Keratinocyte (primary cell): ENCODE measurements around the gene KLF7. TPM values are rescaled to one million over a fixed set of nuclear protein-coding genes. Genes with fewer than 3 reads are reported as not detected.

Experiments used
- DNase-seq: peaks from one replicate; pipeline ENCODE4 v3.0.0-alpha.2; 2011; ENCODE audit warnings: low read depth, missing footprints, low spot score
- FAIRE-seq: peaks from 2 replicates; lab custom pipeline; 2011; peaks lifted over from hg19 to GRCh38; lab: Jason Lieb, UNC
- H2AFZ ChIP-seq: 2 replicates; pipeline ENCODE4 v1.6.0; 2012; ENCODE audit warnings: low read length, control low read depth, inconsistent platforms; ENCODE audit not compliant: control insufficient read depth
- H3K27ac ChIP-seq: 2 replicates; pipeline ENCODE4 v1.5.1; 2011; ENCODE audit warnings: low read length; ENCODE audit not compliant: control insufficient read depth, insufficient read depth
- H3K27me3 ChIP-seq: 3 replicates; pipeline ENCODE4 v1.6.0; 2011; ENCODE audit warnings: low read length; ENCODE audit not compliant: control insufficient read depth, insufficient read depth; ENCODE audit errors: extremely low read depth
- H3K36me3 ChIP-seq, 2 experiments: 2 replicates in 1 of 2; 3 replicates in 1 of 2; pipeline ENCODE4 v1.5.1; 2011; ENCODE audit warnings: low read length in 2 of 2, mild to moderate bottlenecking in 1 of 2; ENCODE audit not compliant: control insufficient read depth in 2 of 2, insufficient read depth in 2 of 2; ENCODE audit errors: extremely low read depth in 1 of 2
- H3K4me1 ChIP-seq: 3 replicates; pipeline ENCODE4 v1.5.1; 2011; ENCODE audit warnings: low read length; ENCODE audit not compliant: control insufficient read depth, insufficient read depth; ENCODE audit errors: extremely low read depth
- H3K4me2 ChIP-seq: 3 replicates; pipeline ENCODE4 v1.6.0; 2011; ENCODE audit warnings: low read depth, low read length; ENCODE audit not compliant: control insufficient read depth, insufficient read depth; ENCODE audit errors: extremely low read depth
- H3K4me3 ChIP-seq, 3 experiments: fragments of 200-600 bp in 1 of 3; sonication (generic) in 1 of 3; 2 replicates in 2 of 3; 3 replicates in 1 of 3; pipeline ENCODE4 v1.5.1; 2011 to 2016; ENCODE audit warnings: low read length in 3 of 3, mild to moderate bottlenecking in 3 of 3, control low read depth in 2 of 3, inconsistent platforms in 1 of 3, low read depth in 1 of 3, mixed read lengths in 1 of 3, mixed run types in 1 of 3, moderate library complexity in 1 of 3; ENCODE audit not compliant: control insufficient read depth in 2 of 3, insufficient read depth in 2 of 3; ENCODE audit errors: extremely low read depth in 1 of 3
- H3K79me2 ChIP-seq: 2 replicates; pipeline ENCODE4 v1.6.0; 2012; ENCODE audit warnings: low read length; ENCODE audit not compliant: control insufficient read depth, insufficient read depth
- H3K9ac ChIP-seq: 3 replicates; pipeline ENCODE4 v1.6.0; 2011; ENCODE audit warnings: low read length; ENCODE audit not compliant: control insufficient read depth, insufficient read depth; ENCODE audit errors: extremely low read depth
- H3K9me1 ChIP-seq: 3 replicates; pipeline ENCODE4 v1.6.0; 2011; ENCODE audit warnings: low read length; ENCODE audit not compliant: control insufficient read depth, insufficient read depth; ENCODE audit errors: extremely low read depth
- H3K9me3 ChIP-seq: 2 replicates; pipeline ENCODE4 v1.5.1; 2012; ENCODE audit warnings: low read depth, low read length; ENCODE audit not compliant: control insufficient read depth
- H4K20me1 ChIP-seq: 3 replicates; pipeline ENCODE4 v1.6.0; 2011; ENCODE audit warnings: low read length; ENCODE audit not compliant: control insufficient read depth, insufficient read depth; ENCODE audit errors: extremely low read depth
- CTCF ChIP-seq, 3 experiments: IDR thresholded peaks in 1 of 3; conservative IDR thresholded peaks in 1 of 3; optimal IDR thresholded peaks in 1 of 3; 2 replicates in 2 of 3; 3 replicates in 1 of 3; pipeline versions ENCODE3 to v1.5.1; 2011; ENCODE audit warnings: low read length in 3 of 3, mild to moderate bottlenecking in 3 of 3, moderate library complexity in 2 of 3, control low read depth in 1 of 3, inconsistent platforms in 1 of 3; ENCODE audit not compliant: insufficient read depth in 2 of 3; ENCODE audit errors: extremely low read depth in 1 of 3
- EZH2 ChIP-seq: IDR thresholded peaks from one replicate; pipeline ENCODE4 v1.6.1; 2012; ENCODE audit warnings: inconsistent platforms, mild to moderate bottlenecking, low read length, moderate library complexity
- dilution Hi-C: fragments of 300-500 bp; cut with MboI; formaldehyde crosslinking; loops from one replicate; pipeline ENCODE4 v1.7.0; 2020; ENCODE audit warnings: low sequenced_read_pairs; ENCODE audit not compliant: extremely low pct_ligation_motif_present
- polyA plus RNA-seq, 5 experiments: library from polyadenylated mRNA; depleted of rRNA in 3 of 5; stranded (reverse) in 3 of 5; stranded (forward) in 1 of 5; unstranded in 1 of 5; fragments of >200 nt; gene quantifications; 1 replicate in 1 of 5; 2 replicates in 3 of 5; 3 replicates in 1 of 5; pipeline versions ENCODE4 v1.2.1 to v1.2.3, GENCODE V29; 2011 to 2012; ENCODE audit warnings: missing spikeins in 2 of 5, low read depth in 1 of 5, low replicate concordance in 1 of 5

The KLF7 gene
- polyA plus RNA-seq, 1 donor (not counting 4 experiments of a cell fraction or from before 2014, with no cell fraction given) = 44.7 TPM

DNA sequence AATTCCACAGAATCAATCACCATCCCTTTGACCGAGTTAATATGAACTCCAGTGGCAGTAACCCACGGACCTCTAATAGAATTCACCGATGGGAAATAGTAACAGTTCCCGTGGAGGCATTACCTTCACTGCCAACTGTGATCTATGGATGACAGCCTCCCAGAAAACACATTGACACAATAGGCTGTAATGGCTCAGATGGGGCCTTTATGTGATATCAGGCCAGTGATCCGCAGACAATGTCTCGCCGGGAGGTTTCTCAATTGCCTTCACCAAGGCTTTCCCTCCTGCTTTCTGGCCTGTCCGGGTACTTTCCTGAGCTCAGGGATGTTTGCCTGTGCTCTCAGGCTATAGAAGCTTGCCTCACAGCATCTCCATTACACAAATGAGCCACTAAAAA, 34.4 kb upstream of the KLF7 start:
- no peak overlapping the region for H3K4me2 ChIP-seq

GRCh38 chr2:207194028-207194427, 28.3 kb upstream of the KLF7 start:
- Histone ChIP-seq H3K36me3 (no peaks in the 10 kb centered on the region), H3K4me3 (no peak overlapping the region), H3K9me1 (no peaks in the 10 kb centered on the region), H3K4me1 (no peaks in the 10 kb centered on the region), H2AFZ (no peak overlapping the region), H3K79me2 (no peaks in the 10 kb centered on the region), H3K9me3 (no peaks in the 10 kb centered on the region), H3K27me3 (no peaks in the 10 kb centered on the region), H4K20me1 (no peaks in the 10 kb centered on the region), H3K27ac (no peak overlapping the region), H3K9ac (no peak overlapping the region), H3K4me2 (no peak overlapping the region)
- FAIRE-seq (no peak), DNase-seq (no peak)
- TF ChIP-seq CTCF (optimal IDR thresholded peaks at IDR 0.05 in 1 of 3, IDR thresholded peaks at IDR 0.05 in 1 of 3, conservative IDR thresholded peaks at IDR 0.05 in 1 of 3; ENCODE audit: extremely low read depth in 1 of 3, insufficient read depth in 2 of 3, low read length in 3 of 3) (no peak), EZH2 (no peak)
- dilution Hi-C loops = no loop called here

More for the DNA sequence above, 34.4 kb upstream of the KLF7 start:
- TF ChIP-seq CTCF (optimal IDR thresholded peaks at IDR 0.05 in 1 of 3, IDR thresholded peaks at IDR 0.05 in 1 of 3, conservative IDR thresholded peaks at IDR 0.05 in 1 of 3; ENCODE audit: extremely low read depth in 1 of 3, insufficient read depth in 2 of 3, low read length in 3 of 3) = no peak
- no peak for TF ChIP-seq EZH2
- Histone ChIP-seq H3K27me3 (no peaks in the 10 kb centered on the region), H3K79me2 (no peaks in the 10 kb centered on the region), H3K36me3 (no peaks in the 10 kb centered on the region), H3K9ac (no peak overlapping the region), H2AFZ (no peak overlapping the region), H3K9me1 (no peaks in the 10 kb centered on the region), H3K4me3 (no peak overlapping the region), H3K27ac (no peak overlapping the region), H3K4me1 (no peaks in the 10 kb centered on the region), H3K9me3 (no peaks in the 10 kb centered on the region), H4K20me1 (no peaks in the 10 kb centered on the region)
- FAIRE-seq (no peak), DNase-seq (no peak)
- dilution Hi-C loops = no loop called here
